HG03439 (cell line): ENCODE data around the gene KCTD17.

Experiments used
- ATAC-seq: cut with Tn5 transposase; IDR thresholded peaks from one replicate; pipeline ENCODE4 v1.9.1; 2021; ENCODE audit warnings: mild to moderate bottlenecking, moderate library complexity; ENCODE audit not compliant: unreplicated experiment

The KCTD17 gene, protein sequence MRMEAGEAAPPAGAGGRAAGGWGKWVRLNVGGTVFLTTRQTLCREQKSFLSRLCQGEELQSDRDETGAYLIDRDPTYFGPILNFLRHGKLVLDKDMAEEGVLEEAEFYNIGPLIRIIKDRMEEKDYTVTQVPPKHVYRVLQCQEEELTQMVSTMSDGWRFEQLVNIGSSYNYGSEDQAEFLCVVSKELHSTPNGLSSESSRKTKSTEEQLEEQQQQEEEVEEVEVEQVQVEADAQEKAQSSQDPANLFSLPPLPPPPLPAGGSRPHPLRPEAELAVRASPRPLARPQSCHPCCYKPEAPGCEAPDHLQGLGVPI

DNA sequence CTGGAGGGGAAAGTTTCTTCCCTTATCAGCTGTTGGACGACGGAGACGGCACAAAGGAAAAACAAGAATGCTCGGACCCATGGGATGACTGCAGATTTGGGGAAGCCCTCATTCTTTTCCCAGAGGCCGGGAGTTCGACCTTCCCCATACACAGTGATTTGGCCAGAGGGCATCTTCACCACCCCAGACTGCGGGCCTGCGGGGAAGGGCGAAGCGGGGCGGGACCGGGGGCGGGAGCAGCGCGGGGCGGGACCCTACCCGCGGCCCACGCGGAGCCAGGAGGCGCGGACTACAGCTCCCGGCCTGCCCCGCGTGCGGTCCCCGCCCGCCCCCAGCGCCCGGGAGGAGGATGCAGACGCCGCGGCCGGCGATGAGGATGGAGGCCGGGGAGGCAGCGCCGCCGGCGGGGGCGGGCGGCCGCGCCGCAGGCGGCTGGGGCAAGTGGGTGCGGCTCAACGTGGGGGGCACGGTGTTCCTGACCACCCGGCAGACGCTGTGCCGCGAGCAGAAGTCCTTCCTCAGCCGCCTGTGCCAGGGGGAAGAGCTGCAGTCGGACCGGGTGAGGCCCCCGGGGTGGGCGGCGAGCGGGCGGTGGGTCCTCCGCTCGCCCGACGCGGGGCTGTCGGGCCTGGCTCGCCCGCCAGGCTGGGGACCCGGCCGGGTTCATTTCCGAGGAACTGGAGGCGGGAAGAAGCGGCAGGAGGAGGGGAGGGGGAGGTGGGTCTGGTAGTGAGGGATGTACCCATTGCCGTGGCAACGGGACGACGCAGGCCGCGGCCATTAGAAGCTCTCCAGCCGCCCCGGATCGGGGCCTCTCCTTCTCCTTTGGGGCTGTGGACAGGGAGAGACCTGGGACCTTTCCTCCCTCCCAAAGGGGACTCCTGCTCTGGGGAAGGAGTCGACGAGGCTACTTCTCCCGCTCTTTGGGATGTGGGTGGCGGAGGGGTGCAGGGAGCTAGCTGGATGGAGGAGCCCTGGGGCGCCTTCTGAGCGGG, at the start of gene KCTD17:
KCTD17 (plus strand) TSS at position 352 of the 995 bp plus-strand sequence; CDS start at position 371, 19 bp downstream.
- ATAC-seq, result peak; percentile 57

DNA sequence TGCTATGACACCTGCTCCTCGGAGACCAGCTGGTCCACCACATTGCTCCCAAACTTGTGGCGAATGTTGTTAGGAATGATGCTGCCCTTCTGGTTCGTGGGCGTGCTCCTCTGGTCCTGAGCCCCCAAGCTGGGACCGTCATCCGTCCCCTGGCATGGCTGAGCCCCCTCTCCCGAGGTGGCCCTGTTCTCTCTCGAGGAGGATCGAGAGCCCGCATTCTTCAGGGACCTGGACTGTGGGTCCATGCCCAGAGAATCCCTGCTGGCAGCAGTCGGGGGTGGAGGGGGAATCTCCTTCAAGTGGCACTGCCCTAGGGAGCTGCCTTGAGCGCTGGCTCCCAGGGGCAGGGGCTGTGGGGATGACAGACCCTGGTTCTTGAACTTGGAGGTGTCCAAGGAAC, 49.7 kb upstream of the KCTD17 start:
- ATAC-seq, result no peak

DNA sequence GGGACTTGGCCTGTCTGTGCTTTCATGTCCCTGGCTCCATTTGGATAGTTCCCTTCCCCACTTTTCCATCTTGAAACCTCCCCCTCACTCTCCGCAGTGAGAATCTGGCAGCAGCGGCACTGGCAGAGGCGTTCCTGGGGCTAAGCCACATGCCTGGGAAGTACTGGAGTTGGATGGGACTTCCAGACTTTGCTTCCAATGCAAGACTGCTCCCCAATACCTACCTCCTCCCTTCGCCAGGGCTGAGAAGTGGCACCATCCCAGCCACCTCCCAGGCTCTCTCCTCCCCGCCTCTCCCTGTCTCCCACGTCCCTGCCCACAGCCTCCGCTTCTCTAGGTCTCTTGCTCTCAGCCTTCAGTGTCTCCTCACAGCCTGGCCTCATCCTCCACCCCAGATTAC, 48.9 kb upstream of the KCTD17 start:
- ATAC-seq, result no peak

DNA sequence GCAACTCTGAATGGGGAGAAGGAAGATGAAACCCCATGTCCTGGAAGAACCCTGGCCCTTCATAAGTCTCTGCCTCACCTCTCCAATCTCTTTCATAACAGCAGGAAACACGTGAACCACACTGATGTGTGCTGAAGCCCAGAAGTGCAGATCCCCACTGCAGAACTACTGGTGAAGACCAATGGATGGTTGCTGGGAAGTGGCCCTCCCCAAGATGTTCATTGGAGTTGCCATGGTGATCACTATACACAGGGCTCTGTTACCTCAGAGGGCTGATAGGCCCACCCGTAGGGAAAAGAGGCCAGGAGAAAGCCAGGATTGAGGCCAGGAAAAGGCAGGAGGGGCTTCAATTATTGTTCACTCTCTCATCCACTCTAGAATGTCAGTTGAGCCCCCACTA, 43.9 kb upstream of the KCTD17 start:
- ATAC-seq, result no peak

DNA sequence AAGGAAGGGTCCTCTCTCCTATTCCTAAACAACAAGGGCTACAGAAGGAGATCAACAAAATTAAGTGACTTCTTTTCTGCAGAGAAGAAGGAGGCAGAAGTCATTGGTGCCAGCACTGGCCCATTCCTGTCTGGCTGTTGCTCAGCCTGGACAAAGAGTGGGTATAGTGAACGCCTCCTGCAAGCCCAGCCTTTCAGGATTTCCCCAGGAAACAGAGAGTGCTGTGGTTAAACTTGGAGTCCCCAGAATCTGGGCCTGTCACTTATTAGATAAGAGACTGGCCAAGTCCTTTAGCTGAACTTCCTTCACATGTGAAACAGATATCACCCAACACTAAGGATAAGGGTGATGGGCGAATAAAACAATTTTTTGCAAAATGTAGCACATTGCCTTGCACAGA, 43.2 kb upstream of the KCTD17 start:
- no peak for ATAC-seq

DNA sequence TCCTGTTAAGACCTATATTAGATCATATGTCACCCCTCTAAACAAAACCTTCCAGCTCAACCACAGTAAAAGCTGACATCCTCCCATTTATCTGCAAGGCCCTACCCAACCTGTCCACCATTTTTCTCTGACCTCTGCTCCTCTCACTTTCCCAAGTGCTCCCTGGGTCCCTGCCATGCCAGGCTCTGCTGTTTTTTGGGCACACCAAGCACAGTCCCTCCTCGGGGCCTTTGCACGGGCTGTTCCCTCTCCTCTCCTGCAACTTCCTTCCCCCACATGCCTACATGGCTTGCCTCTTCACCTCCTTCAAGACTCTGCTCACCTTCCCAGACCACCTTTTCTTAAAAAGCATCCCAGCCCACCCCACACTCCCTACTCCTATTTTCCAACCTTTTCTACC, 42.1 kb upstream of the KCTD17 start:
- ATAC-seq, result no peak

DNA sequence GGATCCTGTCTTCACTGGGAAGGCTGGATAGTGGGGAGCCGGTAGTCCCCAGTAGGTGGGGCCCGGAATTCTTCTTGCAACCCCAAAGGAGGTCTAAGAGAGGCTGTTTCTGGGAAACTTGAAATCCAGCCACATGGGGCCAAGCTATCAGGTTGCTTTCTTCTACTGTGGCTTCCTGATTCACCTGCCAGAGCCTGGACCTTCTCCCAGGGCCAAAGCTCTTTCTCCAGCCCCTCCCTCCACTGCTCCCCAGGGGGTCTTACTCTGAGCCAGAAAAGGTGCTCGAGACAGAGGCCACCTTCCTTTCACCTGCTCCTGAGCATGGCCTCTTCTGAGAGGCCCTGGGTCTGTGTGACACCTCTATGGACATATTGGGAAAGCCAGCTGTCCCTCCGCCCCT, 41.4 kb upstream of the KCTD17 start:
- no peak for ATAC-seq

DNA sequence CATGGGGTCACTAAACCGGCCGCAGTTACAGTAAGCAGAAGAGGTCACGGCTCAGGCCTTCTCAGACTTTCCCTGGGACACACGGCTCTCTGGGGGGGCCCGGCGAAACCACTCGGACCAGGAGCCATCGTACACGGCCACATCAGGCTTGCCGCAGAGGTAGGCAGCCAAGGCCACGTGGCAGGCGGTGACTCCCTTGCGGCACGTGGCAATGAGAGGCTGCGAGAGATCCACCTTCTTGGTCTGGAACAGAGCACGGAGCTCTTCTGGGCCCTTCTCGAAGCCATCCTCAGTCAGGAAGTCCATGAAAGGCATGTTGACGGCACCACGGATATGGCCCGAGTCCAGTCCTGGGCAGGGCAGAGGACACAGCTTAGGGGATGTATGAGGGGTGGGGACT, 40.6 kb upstream of the KCTD17 start:
- ATAC-seq, result no peak

DNA sequence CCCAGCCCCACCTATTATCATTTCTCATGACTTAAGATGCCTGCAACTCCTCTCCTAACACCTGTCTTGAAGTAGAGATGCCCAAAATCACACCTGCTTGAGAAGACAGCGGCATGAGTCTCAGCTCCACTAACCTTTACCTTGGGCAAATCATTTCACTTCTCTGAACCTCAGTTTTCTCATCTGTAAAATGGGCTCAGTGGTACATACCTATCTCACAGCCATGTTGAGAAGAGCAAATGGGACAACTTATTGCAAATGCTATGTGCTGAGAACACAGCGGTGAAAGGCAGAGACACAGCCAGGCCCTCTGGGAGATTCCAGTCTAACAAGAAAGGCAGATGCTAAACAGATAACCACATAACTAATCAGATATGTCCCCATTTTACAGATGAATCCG, 40.1 kb upstream of the KCTD17 start:
- no peak for ATAC-seq

DNA sequence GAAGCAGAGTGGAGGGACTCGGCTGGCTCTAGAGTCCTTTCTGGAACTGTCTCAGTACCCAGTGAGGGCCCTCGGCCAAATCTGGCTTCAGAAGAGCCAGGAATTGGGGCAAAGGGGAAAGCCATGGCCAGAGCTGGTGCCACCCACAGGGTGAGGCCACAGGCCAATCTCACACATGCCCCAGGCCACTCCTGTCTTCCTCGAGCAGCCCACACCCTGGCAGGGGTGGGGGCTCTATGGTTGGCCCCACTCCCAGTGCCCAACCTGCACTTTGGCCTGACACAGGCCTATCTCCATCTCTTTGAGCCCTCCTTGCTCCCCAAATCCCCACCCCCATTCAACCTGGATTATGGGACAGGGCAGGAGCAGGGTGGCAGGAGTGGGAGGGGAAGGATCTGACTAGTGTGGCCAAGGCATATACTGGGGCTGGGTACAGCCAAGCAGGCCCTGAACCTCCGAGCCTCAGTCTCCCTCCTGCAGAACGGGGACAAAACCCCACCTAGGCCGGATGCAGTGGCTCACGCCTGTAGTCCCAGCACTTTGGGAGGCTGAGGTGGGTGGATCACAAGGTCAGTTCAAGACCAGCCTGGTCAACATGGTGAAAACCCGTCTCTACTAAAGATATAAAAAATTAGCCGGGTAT, 39.2 kb upstream of the KCTD17 start:
- ATAC-seq, result no peak

DNA sequence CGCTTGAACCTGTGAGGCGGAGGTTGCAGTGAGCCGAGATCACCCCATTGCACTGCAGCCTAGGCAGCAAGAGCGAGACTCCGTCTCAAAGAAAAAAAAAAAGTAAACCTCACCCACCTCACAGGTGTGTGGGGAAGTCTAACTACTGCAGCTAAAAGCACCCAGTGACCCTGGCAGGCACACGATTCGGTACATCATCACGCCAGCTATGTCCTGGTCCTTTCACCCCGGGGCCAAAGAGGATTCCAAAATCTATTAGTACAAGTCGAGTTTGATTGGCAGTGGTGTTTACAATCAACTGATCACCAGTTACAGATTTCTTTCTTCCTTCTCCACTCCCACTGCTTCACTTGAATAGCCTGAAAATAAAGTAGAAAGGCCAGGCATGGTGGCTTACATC, 38.6 kb upstream of the KCTD17 start:
- no peak for ATAC-seq

DNA sequence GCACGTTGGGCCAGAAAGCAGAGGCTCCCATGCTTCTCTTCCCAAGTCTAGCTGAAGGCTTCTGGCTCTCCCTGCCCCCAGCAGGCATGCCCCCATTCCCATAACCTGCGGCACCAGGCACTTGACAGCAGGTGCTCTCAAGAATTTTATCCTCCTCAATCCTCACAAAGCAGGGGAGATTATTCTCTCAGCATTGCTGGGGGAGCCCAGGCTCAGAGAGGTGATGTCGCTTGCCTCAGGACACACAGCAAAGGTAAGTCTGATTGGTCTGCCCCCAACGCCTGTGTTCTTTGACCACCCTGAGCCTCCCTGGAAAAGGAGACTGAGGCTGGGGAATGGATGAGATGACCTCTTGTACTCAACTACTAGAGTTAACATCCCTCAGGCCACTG, 37.1 kb upstream of the KCTD17 start:
- ATAC-seq, result no peak

DNA sequence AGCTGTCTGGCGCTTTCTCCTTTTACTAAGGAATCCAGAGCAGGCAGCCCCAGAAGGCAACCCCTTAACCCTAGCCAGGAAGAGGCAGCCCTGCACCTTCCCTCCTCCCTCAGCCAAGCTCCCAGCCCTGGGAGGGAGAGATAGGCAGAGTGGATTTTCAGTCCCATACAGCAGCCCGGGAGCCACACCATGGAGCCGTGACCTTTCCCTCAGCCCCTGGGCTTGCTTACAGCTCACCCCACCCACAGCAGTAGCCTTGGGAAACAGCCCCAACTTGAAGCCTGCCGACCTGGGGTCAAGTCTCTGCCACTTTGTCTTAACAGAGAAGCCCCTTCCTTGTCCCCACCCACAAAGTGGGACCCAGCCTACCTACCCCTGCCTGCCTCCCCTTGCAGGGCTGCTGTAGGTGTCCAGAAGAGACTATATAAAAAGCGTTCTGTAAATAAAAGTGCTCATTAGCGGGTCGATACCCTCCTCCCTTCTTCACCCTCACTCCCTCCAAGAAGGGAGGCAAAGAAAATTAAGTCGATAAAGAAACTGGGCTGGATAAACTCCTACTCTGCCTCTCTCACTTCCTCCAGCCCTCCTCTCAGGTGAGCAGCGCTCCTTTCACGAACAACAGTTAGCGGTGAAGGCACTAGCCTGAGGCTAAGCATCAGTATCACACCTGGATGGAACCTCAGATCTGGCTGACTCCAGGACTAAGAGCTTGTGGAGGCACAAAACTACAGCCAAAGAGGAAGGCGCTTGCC, 36.5 kb upstream of the KCTD17 start:
- ATAC-seq, result no peak

DNA sequence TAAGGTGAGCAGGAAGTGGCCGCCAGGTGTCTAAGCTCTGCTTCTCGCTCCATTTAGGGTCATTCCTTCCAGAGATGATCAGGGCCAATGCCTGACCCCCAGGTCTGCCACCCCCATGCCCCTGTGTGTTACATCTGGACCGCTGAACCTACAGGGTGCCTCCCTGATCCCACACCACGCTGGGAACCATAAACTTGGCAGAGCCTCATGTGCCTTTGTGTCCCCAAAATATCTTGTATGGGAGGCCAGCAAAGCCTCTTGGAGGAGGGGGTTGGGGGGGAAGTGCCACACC, 36.0 kb upstream of the KCTD17 start:
- ATAC-seq, result no peak

DNA sequence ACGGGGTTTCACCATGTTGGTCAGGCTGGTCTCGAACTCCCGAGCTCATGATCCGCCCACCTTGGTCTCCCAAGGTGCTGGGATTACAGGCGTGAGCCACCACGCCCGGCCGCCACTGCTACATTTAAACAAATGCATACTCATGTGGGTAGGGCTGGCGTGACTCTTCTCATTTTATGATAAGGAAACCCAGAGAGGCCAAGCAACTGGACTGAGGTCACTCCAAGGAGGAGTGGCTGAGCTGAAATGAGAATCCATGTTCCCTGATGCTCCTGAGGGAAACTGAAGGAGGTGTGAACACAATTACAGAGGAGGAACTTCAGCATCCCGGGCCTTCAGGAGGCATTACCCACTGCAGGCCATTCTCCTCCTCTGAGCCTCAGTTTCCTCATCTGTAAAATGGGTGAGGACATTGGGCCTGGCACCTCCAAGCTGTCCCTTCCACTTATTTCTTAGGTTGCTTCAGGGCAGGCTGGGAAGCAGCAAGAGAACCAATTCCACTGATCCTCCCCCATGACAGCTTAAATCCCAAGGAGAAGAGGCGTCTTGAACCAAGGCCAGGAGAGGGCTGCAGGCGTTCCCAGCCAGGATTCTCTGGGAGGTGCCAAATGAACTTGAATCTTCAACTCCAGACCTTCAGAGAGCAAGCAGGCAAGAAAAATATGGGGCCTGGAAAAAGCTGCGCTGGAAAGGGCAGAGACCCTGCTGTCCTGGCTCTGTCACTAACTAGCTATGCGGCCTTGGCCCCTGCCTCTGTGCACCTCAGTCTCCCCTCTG, 35.2 kb upstream of the KCTD17 start:
- ATAC-seq, result no peak

DNA sequence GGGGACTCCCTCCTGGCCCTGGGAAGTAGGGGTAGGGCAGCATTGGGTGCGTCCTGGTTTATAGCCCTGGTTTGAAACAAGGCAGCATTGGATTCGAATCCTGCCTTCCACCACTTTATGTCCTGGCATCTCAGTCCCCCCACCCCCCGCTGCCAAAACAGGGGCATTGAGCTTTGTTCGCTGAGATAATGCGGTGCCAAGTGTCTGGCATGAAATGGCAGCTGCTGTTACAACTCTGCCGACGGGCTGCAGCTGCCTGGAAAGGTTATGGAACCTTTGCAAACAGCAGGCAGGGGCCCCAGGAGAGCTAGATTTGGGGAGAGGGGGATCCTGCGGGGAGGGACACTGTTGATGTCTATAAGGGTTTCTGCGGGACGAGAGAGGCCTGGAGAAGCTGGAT, 34.2 kb upstream of the KCTD17 start:
- no peak for ATAC-seq

DNA sequence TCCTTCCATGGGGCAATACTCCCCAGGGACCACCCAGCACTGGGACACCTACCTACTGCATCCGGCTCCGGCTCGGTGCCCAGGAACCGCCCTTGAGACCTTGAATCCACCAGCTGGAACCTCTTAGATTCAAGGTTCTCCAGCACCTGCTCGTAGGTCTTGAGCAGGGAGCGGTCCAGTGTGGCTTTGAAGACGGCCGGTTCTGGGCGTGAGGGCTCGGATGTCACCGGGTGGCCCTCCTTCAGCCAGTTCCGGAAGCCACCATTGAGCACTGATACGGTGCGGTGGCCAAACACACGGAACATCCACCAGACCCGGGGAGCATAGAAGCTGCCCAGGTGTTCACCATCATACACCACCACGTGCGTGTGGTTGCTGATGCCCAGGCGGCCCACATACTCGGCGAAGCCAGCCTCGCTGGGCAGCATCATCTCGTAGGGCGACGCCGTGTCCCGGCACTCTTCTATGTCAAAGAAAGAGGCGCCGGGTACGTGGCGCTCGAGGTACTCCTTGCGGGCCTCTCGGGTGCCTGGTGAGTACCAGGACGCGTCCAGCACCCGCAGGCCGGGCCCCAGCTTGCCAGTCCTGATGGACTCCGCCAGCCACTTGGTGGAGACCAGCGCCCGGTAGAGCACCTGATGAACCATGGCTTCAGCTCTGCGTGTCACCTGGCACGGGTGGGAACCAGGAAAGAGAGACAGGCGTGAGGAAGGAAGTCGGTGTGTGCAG, 33.3 kb upstream of the KCTD17 start:
- ATAC-seq, result no peak

DNA sequence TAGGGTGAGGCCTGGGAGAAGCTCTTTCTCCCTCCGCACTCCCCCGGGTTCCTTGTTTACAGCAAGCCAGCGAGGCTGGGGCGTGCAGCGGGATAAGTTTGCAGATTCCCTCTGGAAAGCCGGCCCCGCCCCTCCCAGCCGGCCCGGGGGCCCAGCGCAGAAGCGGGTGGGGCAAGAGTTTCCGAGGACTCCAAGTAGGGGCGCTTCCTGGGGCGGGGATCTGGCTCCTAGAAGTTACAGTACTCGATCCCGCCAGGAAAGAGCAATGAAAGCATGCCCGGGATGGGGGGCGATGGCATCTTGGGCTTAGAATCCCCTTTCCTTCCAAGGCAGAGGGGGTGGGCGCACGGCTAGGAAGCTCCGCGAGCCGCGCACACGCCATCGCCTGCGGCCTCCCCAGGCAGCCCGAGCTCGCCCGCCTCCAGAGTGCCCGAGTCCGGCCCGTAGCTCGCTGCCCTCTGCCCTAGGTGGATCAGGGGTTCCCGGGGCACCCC, 32.7 kb upstream of the KCTD17 start:
- peak; percentile 29 for ATAC-seq
